SKM-1 (cell line): ENCODE data around the gene CDH13.

Source experiments
- DNase-seq: peaks from one replicate; lab custom pipeline; 2025; ENCODE audit not compliant: unreplicated experiment; lab: John Stamatoyannopoulos, UW

The CDH13 gene

DNA sequence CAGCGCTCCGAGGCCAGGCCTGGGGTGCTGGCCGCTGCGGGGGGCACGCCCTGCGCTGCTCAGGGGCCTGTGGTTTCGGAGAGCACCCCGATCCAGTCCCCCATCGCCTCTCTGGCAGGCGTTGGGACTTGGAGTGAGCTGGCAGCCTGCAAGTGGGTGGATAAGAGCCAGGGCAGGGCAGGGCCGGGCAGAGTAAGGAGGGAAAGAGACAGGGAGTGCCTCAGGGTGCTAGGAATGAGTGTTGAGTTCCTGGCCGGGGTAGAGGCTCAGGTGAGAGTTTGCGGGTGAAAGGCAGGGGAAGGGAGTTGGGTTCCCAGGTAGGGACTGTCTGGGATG, 1.3 kb downstream of the CDH13 start:
- DNase-seq, result no peak

- no peak for DNase-seq
Observed at GRCh38 chr16:82628711-82629110, 1.9 kb downstream of the CDH13 start.

- no peak for DNase-seq
Observed at GRCh38 chr16:82629441-82630027, 2.8 kb downstream of the CDH13 start.

- no peak for DNase-seq
Observed at GRCh38 chr16:82630219-82630618, 3.5 kb downstream of the CDH13 start.

GRCh38 chr16:82630688-82631087, 3.9 kb downstream of the CDH13 start:
- DNase-seq, result no peak

GRCh38 chr16:82631701-82632685, 5.2 kb downstream of the CDH13 start:
- no peak for DNase-seq

GRCh38 chr16:82633964-82634600, 7.3 kb downstream of the CDH13 start:
- DNase-seq, result no peak

DNA sequence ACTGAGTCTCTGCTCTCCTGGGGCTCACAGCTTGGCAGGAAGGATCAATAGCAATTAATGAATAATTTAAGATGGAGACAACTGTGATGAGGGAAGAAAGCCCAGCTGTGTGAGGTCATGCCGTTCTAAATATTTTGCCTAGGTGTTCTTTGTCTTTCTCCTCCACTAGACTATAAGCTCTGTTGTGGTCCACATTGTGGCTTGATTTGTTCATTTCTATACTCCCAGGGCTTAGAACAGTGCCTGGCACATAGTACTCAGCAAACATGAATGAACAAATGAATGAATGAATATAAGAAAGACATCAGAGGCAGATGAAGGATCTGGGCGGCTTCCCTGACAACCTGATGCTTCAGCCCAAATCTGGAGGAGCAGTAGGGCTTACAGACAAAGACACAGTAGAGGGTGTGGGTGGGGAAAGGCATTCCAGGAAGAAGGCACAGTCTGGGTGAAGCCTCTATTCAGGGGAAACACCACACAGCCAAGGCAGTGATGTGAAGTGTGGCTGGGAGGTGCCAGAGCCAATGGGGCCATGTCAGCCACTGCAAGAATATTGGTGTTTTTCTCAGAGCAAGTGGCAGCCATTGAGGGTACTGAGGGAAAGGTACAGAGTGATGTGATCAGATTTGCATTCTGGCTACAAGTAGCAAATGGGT, 8.3 kb downstream of the CDH13 start:
- DNase-seq, result no peak

DNA sequence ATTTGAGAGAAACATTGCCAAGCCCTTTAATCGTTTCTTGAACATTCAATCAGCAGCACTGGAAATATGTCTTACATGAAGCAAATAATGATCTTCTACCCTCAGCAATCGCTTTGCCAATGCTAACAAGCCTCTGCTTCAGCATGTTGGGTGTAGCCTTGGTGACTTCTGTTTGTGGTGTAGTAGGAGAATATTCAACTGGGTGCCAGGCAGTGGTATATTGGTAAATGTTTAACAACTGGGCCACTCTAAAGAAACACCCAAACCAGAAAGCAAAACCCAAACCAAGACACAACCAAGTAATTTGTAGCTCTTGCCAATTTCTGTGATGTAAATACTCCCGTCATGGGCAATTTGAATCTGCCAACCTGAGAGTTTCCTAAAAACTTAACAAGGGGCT, 9.7 kb downstream of the CDH13 start:
- no peak for DNase-seq

DNA sequence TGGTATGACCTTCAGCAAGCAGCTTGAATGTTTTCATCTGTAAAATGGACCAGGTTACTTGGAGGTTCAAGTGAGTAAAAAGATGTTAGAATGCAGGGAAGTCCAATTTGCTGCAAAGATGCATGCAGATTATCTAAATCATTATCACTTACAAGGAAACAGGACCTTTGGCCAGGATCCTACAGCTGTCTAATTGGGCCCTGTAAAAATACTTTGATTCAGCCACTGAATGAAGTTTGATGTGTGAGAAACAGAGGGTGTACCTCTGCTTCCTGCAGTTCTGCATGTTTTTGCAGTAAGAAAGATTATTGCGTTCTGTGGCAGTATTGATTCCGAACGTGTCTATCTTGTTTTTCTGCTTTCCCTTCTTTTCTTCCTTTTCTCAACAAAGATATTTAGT, 10.2 kb downstream of the CDH13 start:
- no peak for DNase-seq

GRCh38 chr16:82638095-82638798, 11.5 kb downstream of the CDH13 start:
- DNase-seq, result no peak

DNA sequence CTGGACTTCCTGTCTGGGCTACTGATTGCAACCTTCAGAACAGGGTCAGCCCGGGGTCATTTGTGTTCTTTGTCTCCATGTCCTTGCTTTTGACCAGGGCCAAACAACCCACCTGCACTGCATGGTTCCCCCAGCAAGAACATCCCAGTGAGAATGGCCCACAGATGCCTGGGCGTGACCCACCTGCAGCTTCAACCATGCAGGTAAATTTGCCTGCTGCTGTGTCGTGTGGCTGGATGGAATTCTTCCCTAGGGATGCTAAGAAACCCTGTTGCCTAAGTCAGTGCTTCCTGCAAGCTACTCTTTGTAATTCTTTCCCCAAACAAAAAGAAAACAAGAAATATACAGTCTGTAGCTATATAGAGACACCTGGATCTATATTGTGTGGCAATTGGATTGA, 12.5 kb downstream of the CDH13 start:
- DNase-seq, result no peak

- peak; percentile 1 for DNase-seq
Observed at GRCh38 chr16:82639666-82640336, 13.0 kb downstream of the CDH13 start.

GRCh38 chr16:82641336-82641984, 14.7 kb downstream of the CDH13 start:
- DNase-seq, result no peak

- no peak for DNase-seq
Observed at GRCh38 chr16:82643136-82643535, 16.4 kb downstream of the CDH13 start.

GRCh38 chr16:82643936-82644630, 17.3 kb downstream of the CDH13 start:
- DNase-seq, result no peak

- DNase-seq, result no peak
Observed at GRCh38 chr16:82646504-82646903, 19.7 kb downstream of the CDH13 start.

GRCh38 chr16:82649766-82650165, 23.0 kb downstream of the CDH13 start:
- DNase-seq, result no peak

DNA sequence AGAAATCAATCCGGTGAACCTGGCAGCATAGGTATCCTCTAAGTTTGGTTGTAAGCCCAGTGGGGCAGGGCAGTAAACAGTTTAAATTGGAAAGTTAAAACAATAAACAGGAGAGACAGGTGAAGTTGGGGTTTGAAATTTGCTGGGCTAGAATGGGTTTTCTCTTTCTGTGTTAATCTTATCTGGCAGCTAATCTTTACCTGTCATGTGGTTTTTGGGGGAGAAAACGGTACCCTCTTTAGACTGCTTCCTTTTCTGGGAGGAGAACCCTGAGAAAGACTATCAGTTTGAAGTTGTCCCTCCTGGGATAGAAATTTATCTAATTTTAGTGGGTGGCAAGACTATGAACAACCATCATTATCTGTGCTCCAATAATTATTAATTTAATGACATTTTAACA, 24.0 kb downstream of the CDH13 start:
- no peak for DNase-seq
